ENCODE measurements around the gene SEC63. TPM values are rescaled to one million over a fixed set of nuclear protein-coding genes. Genes with fewer than 3 reads are reported as not detected.

SEC63 gene
- total RNA-seq, 1 experiment from 2014 or later = 86.2 TPM

DNA sequence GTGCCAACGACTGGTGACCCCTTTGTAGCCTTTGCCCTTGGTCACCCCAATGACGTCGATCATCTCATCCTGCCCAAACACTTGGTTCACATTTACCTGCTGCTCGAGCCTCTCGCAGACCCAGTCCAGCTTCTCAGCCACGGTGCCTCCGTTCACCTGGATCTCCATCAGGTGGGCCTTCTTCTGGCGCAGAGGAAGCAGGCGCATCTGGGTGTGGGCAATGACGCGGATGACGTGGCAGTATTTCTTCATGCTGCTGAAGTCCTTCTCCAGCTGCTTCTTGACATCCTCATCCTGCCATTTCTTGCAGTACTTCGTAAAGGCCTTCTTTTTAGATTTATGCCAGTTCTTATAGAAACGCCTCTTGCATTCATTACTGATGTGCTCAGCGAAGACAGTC, 46.9 kb upstream of the SEC63 start:
- no peak overlapping the region for H3K18ac ChIP-seq (ENCODE audit: insufficient read length, low read depth, low read length)
- DNase-seq = no peak
- no CpG with 5 or more reads among the region's 15 CpGs for WGBS (ENCODE audit: extremely low coverage, insufficient read length, low lambda C conversion rate)

More for the DNA sequence above, 46.9 kb upstream of the SEC63 start:
- H3K4me2 ChIP-seq (ENCODE audit: insufficient read depth, insufficient read length, low read length) = no peak overlapping the region
- no peak overlapping the region for H3K14ac ChIP-seq (ENCODE audit: insufficient read depth, low read length)
- Mint-ChIP-seq H3K4me1 (peaks cover 7 to 12% of the 10 kb centered on the region in 2 experiments), H3K36me3 (ENCODE audit: insufficient read depth in 1 of 3, low read depth in 3 of 3) (peaks cover 10 to 21% (median 12%) of the 10 kb centered on the region in 3 experiments), H3K27me3 (ENCODE audit: low read depth) (peaks cover 3% of the 10 kb centered on the region), H3K9me3 (peaks cover 18 to 26% of the 10 kb centered on the region in 2 experiments), H3K4me3 (no peak overlapping the region), H3K27ac (peak overlapping the region in 1 of 3 experiments; percentile 70; a peak in 1 of 7 replicates)
- no peak overlapping the region for H2BK12ac ChIP-seq (ENCODE audit: insufficient read length, low read depth, low read length)
- H3K79me1 ChIP-seq (ENCODE audit: insufficient read depth, low read depth, low read length, poor library complexity, severe bottlenecking) = no peaks in the 10 kb centered on the region
- H4K20me1 ChIP-seq (ENCODE audit: control insufficient read depth, insufficient read depth, insufficient read length) = no peaks in the 10 kb centered on the region
- H4K8ac ChIP-seq (replicated peaks; ENCODE audit: insufficient read length, low read depth, low read length) = no peak overlapping the region
- H3K27me3 ChIP-seq (ENCODE audit: insufficient read depth, low read length) = no peaks in the 10 kb centered on the region
- no peak overlapping the region for H2BK5ac ChIP-seq (ENCODE audit: insufficient read length, low read length)
- no peak overlapping the region for H2AFZ ChIP-seq (ENCODE audit: low read length)
- H2BK20ac ChIP-seq (ENCODE audit: low read depth, low read length, poor library complexity, severe bottlenecking) = no peak overlapping the region
- H3K56ac ChIP-seq (ENCODE audit: insufficient read length, low read depth, low read length) = no peak overlapping the region
- no peak overlapping the region for H2AK5ac ChIP-seq (ENCODE audit: insufficient read length, low read length)
- H3K79me2 ChIP-seq (ENCODE audit: insufficient read depth, low read length) = no peaks in the 10 kb centered on the region
- no peak overlapping the region for H3T11ph ChIP-seq (ENCODE audit: low read length)
- H3K27ac ChIP-seq (ENCODE audit: insufficient read length, low read depth, low read length) = no peak overlapping the region
- no peak overlapping the region for H3K4ac ChIP-seq (ENCODE audit: low read depth, low read length)
- H4K91ac ChIP-seq (ENCODE audit: insufficient read length, low read depth, low read length) = no peak overlapping the region
- H3K4me1 ChIP-seq (ENCODE audit: insufficient read depth, low read length) = no peaks in the 10 kb centered on the region
- no peak overlapping the region for H3K23ac ChIP-seq (ENCODE audit: insufficient read length, low read depth, low read length)
- H2BK15ac ChIP-seq (ENCODE audit: low read depth, low read length) = no peak overlapping the region
- H2BK120ac ChIP-seq (ENCODE audit: low read depth, low read length, poor library complexity, severe bottlenecking) = no peak overlapping the region
- no peak overlapping the region for H3K9ac ChIP-seq (ENCODE audit: extremely low read depth, insufficient read length, low read length)
- no peaks in the 10 kb centered on the region for H3K23me2 ChIP-seq (ENCODE audit: insufficient read length, low read depth, low read length, poor library complexity, severe bottlenecking)
- no peak overlapping the region for H4K5ac ChIP-seq (ENCODE audit: insufficient read length, low read depth, low read length)
- peaks cover 8% of the 10 kb centered on the region for H3K9me3 ChIP-seq (ENCODE audit: control insufficient read depth, low read depth, low read length)
- TF ChIP-seq, protein P1, sequence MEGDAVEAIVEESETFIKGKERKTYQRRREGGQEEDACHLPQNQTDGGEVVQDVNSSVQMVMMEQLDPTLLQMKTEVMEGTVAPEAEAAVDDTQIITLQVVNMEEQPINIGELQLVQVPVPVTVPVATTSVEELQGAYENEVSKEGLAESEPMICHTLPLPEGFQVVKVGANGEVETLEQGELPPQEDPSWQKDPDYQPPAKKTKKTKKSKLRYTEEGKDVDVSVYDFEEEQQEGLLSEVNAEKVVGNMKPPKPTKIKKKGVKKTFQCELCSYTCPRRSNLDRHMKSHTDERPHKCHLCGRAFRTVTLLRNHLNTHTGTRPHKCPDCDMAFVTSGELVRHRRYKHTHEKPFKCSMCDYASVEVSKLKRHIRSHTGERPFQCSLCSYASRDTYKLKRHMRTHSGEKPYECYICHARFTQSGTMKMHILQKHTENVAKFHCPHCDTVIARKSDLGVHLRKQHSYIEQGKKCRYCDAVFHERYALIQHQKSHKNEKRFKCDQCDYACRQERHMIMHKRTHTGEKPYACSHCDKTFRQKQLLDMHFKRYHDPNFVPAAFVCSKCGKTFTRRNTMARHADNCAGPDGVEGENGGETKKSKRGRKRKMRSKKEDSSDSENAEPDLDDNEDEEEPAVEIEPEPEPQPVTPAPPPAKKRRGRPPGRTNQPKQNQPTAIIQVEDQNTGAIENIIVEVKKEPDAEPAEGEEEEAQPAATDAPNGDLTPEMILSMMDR (conservative IDR thresholded peaks at IDR 0.05) = no peak

Data from H9 (cell line).